Heart left ventricle (tissue), 16 donors: ENCODE results near the gene ACSF2. TPM values are rescaled to one million over a fixed set of nuclear protein-coding genes. Genes with fewer than 3 reads are reported as not detected.
A peak's percentile ranks its signal among the peaks of the same experiment; 100 is the strongest.

Source experiments
- ATAC-seq, 4 donors: fragments of 200-7000 bp; cut with Tn5 transposase; one replicate each; pipeline ENCODE4 v1.9.1; 2020 to 2022; ENCODE audit warnings: moderate library complexity in 4 of 4, mild to moderate bottlenecking in 3 of 4, moderate number of reproducible peaks in 1 of 4
- DNase-seq, 5 donors: peaks; one replicate each; pipeline ENCODE4 v3.0.0-alpha.2; 2020
- H3K27ac ChIP-seq, 12 donors: fragments of 200-600 bp; sonication (generic) in 4 of 12; one replicate each; pipeline versions ENCODE4 v1.5.0 to v1.8.0; 2016 to 2022; ENCODE audit warnings: mild to moderate bottlenecking in 2 of 12
- H3K27me3 ChIP-seq, 9 donors: fragments of 200-600 bp; sonication (generic) in 2 of 9; one replicate each; pipeline versions ENCODE4 v1.5.1 to v1.8.0; 2016 to 2022; ENCODE audit warnings: mild to moderate bottlenecking in 3 of 9
- H3K36me3 ChIP-seq, 9 donors: fragments of 200-600 bp; sonication (generic) in 2 of 9; one replicate each; pipeline versions ENCODE4 v1.5.0 to v1.8.0; 2018 to 2022; ENCODE audit warnings: mild to moderate bottlenecking in 2 of 9
- H3K4me1 ChIP-seq, 12 donors: fragments of 200-600 bp; sonication (generic) in 4 of 12; one replicate each; pipeline versions ENCODE4 v1.5.0 to v1.8.0; 2016 to 2022; ENCODE audit warnings: mild to moderate bottlenecking in 3 of 12
- H3K4me3 ChIP-seq, 12 donors: fragments of 200-600 bp; sonication (generic) in 4 of 12; one replicate each; pipeline versions ENCODE4 v1.5.0 to v1.8.0; 2017 to 2022; ENCODE audit warnings: mild to moderate bottlenecking in 9 of 12, moderate library complexity in 4 of 12
- H3K9me3 ChIP-seq, 12 donors: fragments of 200-600 bp; sonication (generic) in 4 of 12; one replicate each; pipeline versions ENCODE4 v1.5.0 to v1.8.0; 2016 to 2022; ENCODE audit warnings: mild to moderate bottlenecking in 1 of 12
- CTCF ChIP-seq, 12 donors: fragments of 200-600 bp; sonication (generic) in 4 of 12; IDR thresholded peaks; one replicate each; pipeline versions ENCODE4 v1.5.0 to v1.8.0; 2018 to 2022; ENCODE audit warnings: antibody characterized with exemption in 12 of 12, mild to moderate bottlenecking in 5 of 12
- POLR2A ChIP-seq, 2 donors: fragments of 450-650 bp; IDR thresholded peaks; one replicate each; pipeline ENCODE4 v1.6.1; 2017; ENCODE audit warnings: antibody characterized with exemption in 2 of 2, mild to moderate bottlenecking in 2 of 2, moderate library complexity in 2 of 2
- WGBS, 4 donors: extraction: QIAGEN DNeasy Blood & Tissue Kit in 2 of 4; methylation state at CpG; one replicate each; pipeline versions ENCODE4 v1.1.5 to v1.1.7; 2013 to 2018; 5-methylcytosine and 5-hydroxymethylcytosine counted together
- intact Hi-C, 10 donors: fragments of 100-400 bp; cut with DNase I; formaldehyde crosslinking; loops; one replicate each; pipeline versions ENCODE4 v1.11.1 to v1.14.2; 2022
- polyA plus RNA-seq, 2 donors: library from polyadenylated mRNA; stranded (reverse); fragments of 200-250 nt; gene quantifications; one replicate each; pipeline ENCODE4 v1.2.3, GENCODE V29; 2013
- total RNA-seq, 9 donors: library from RNA; depleted of rRNA in 2 of 9; stranded (reverse); fragments of >200 nt in 2 of 9; fragmentation: NEBNext Ultra II Directional in 3 of 9; extraction: Animal tissue kit (Norgen Biotek cat#: 25700) in 3 of 9; gene quantifications; one replicate each; pipeline versions ENCODE4 v1.1.0 to v1.2.4, GENCODE V29; 2016 to 2023
- donor health status: ischemic (EF 13 %, LVEDD 7.1; RV severe dilation, severe dysfunction).
- donor health status: healthy with polysubstance abuse.
- donor health status: DM: no; HTN: yes; CAD: no.
- donor health status: DM: no; HTN: no; CAD: no.
- donor health status: ischemic (EF 25% LVEDD 6.9; RV normal size, moderate dysfunction).
- donor health status: ischemic (EF 25% LVEDD 5.7; RV mildly dilated, moderate dysfunction).
- donor health status: healthy.
- donor health status: DM: yes; HTN: yes; CAD: no.
- donor health status: ischemic (EF 35%, LVEDD 5.7; RV mildly dilated, moderate dysfunction).
- donor health status: nonischemic (EF 11% LVEDD 7.7; RV severe dilation, severe dysfunction).
- donor health status: DM: yes; HTN: yes; CAD: no.
- donor health status: PGD.
- donor health status: ischemic (EF 29% LVEDD 5.4; RV normal size, mild dysfunction).
- donor health status: nonischemic (EF 23%, LVEDD 6.1; RV moderate dilation, normal function).

The ACSF2 gene
- total and polyA plus RNA-seq, 11 donors: 6.5 to 31.6 (median 17.4) TPM

DNA sequence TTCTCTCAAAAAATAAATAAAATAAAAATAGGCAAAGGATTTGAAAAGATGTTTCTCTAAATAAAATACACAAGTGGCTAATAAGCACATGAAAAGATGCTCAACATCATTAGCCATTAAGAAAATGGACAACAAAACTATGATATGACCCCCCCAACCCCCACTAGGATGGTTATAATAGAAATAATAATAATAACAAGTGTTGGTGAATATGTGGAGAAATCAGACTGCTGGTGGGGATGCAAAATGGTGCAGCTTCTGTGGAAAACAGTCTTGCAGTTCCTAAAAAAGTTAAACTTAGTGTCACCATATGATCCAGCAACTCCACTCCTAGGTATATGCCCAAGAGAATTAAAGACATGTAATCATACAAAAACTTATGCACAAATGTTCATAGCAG, 73.3 kb downstream of the ACSF2 start:
- Histone ChIP-seq H3K4me1 (no peaks in the 10 kb centered on the region), H3K27me3 (no peaks in the 10 kb centered on the region), H3K9me3 (no peaks in the 10 kb centered on the region), H3K4me3 (no peak overlapping the region), H3K36me3 (no peaks in the 10 kb centered on the region), H3K27ac (no peak overlapping the region)
- TF ChIP-seq CTCF (IDR thresholded peaks at IDR 0.05) (no peak), POLR2A (IDR thresholded peaks at IDR 0.05) (no peak)
- intact Hi-C loops: no loop called here
- ATAC-seq: no peak
- no peak for DNase-seq

DNA sequence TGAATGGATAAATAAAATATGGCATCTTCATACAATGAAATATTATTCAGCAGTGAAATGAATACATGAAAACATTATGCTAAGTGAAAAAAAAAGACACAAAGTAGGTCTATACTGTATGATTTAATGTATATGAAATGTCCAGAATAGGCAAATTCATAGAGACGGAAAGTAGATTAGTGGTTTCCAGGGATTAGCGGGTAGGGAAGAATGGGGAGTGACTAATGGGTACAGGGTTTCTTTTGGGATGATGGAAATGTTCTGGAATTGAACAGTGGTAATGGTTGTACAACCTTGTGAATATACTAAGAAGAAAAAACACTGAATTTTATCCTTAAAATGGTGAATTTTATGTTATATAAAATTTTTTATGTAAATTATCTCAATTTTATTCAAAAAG, 73.7 kb downstream of the ACSF2 start:
- H3K36me3 ChIP-seq: no peaks in the 10 kb centered on the region
- no peaks in the 10 kb centered on the region for H3K4me1 ChIP-seq
- 94 to 99% (median 95%) methylated on average over 2 of the region's 2 CpGs for whole genome bisulfite sequencing, 4 donors
- H3K4me3 ChIP-seq: no peak overlapping the region
- intact Hi-C loops: no loop called here
- H3K27ac ChIP-seq: no peak overlapping the region
- TF ChIP-seq CTCF (IDR thresholded peaks at IDR 0.05) (no peak), POLR2A (IDR thresholded peaks at IDR 0.05) (no peak)
- H3K27me3 ChIP-seq: no peaks in the 10 kb centered on the region
- H3K9me3 ChIP-seq: no peaks in the 10 kb centered on the region
- ATAC-seq (no peak), DNase-seq (no peak)

DNA sequence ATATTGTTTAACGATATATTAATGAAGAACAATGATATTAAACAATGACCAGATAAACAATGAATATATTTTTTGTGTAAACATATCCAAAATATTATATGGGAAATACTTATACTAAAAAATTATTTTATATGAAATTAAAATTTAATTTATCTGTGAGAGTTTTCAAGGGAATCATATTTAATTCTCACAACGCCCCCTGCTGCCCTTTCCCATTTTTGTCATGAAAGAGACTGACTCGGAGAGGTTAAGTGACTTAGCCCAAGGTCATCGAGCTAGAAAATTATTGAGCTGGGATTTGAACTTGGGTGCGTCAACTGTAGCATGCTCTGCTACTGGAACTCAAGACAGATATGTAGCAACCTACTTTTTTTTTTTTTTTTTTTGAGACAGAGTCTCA, 75.0 kb downstream of the ACSF2 start:
- Histone ChIP-seq H3K4me1 (no peaks in the 10 kb centered on the region), H3K4me3 (no peak overlapping the region), H3K27ac (no peak overlapping the region), H3K27me3 (no peaks in the 10 kb centered on the region), H3K9me3 (no peaks in the 10 kb centered on the region), H3K36me3 (no peaks in the 10 kb centered on the region)
- TF ChIP-seq POLR2A (IDR thresholded peaks at IDR 0.05) (no peak), CTCF (IDR thresholded peaks at IDR 0.05) (peak; percentile 17 to 50 (median 32))
- no peak for DNase-seq
- WGBS, 4 donors: 35 to 57% (median 39%) methylated on average over 5 of the region's 5 CpGs
- ATAC-seq: no peak
- intact Hi-C loops: no loop called here

- H3K9me3 ChIP-seq: no peaks in the 10 kb centered on the region
- WGBS, 4 donors: 87 to 96% (median 92%) methylated on average over 6 to 9 of the region's 9 CpGs
- no peak overlapping the region for H3K4me3 ChIP-seq
- H3K27ac ChIP-seq: no peak overlapping the region
- H3K36me3 ChIP-seq: no peaks in the 10 kb centered on the region
- DNase-seq (no peak), ATAC-seq (no peak)
- intact Hi-C loops: no loop called here
- H3K4me1 ChIP-seq: peaks cover 0 to under 1% (median 0%) of the 10 kb centered on the region in 12 donors
- H3K27me3 ChIP-seq: no peaks in the 10 kb centered on the region
- no peak for TF ChIP-seq POLR2A (IDR thresholded peaks at IDR 0.05)
- no peak for TF ChIP-seq CTCF (IDR thresholded peaks at IDR 0.05)
Measured at GRCh38 chr17:50502301-50502990, 76.4 kb downstream of the ACSF2 start.
